Suprapubic skin (tissue), 3 donors: ENCODE results near the gene ARL6IP1.
"Not testable (repeated sequence)": the region's sequence is repeated elsewhere in the genome, so short reads cannot be mapped to it uniquely, and the experiment has no call there.

Source experiments
- CTCF ChIP-seq, 2 donors: fragments of 200-600 bp in 1 of 2; fragments of 450-650 bp in 1 of 2; sonication (generic) in 1 of 2; IDR thresholded peaks; one replicate each; pipeline ENCODE4 v1.5.1; 2016 to 2019; ENCODE audit warnings: antibody characterized with exemption in 2 of 2, mild to moderate bottlenecking in 1 of 2, moderate library complexity in 1 of 2
- POLR2A ChIP-seq, 2 donors: fragments of 450-650 bp; IDR thresholded peaks; one replicate each; pipeline ENCODE4 v1.6.1; 2017; ENCODE audit warnings: antibody characterized with exemption in 2 of 2, mild to moderate bottlenecking in 2 of 2, moderate library complexity in 2 of 2

GRCh38 chr16:18762713-18763112 is 38.6 kb downstream of the ARL6IP1 start:
- not testable (repeated sequence) for TF ChIP-seq POLR2A, CTCF (IDR thresholded peaks at IDR 0.05)
